Hepatocyte (in vitro differentiated cells): Measurements from ENCODE around the gene TMPRSS4.

Experiments
- CTCF ChIP-seq: fragments of 200-600 bp; sonication (generic); IDR thresholded peaks from 2 replicates; pipeline ENCODE4 v1.5.1; 2016; ENCODE audit warnings: antibody characterized with exemption, mild to moderate bottlenecking; ENCODE audit not compliant: poor library complexity
- EZH2 ChIP-seq: fragments of 200-600 bp; sonication (generic); IDR thresholded peaks from 2 replicates; pipeline ENCODE4 v1.6.1; 2016; ENCODE audit warnings: antibody characterized with exemption, mild to moderate bottlenecking, borderline replicate concordance
- EZH2phosphoT487 ChIP-seq: fragments of 200-600 bp; sonication (generic); IDR thresholded peaks from one replicate; pipeline ENCODE4 v1.6.1; 2018; ENCODE audit warnings: antibody characterized with exemption, mild to moderate bottlenecking, low read depth, moderate library complexity; ENCODE audit not compliant: unreplicated experiment, severe bottlenecking

GRCh38 chr11:118082880-118083552 is 6.1 kb downstream of the TMPRSS4 start:
- TF ChIP-seq EZH2 (no peak), CTCF (no peak), EZH2phosphoT487 (no peak)
